ENCODE measurements around the gene PRPF40A. TPM values are rescaled to one million over a fixed set of nuclear protein-coding genes. Genes with fewer than 3 reads are reported as not detected.

PRPF40A gene
- polyA plus RNA-seq, 2 donors: 15.6 to 26.1 TPM

GRCh38 chr2:152617456-152618192, 99.6 kb downstream of the PRPF40A start:
- 63 to 75% methylated on average over 4 of the region's 4 CpGs for WGBS, 2 donors
- H3K27ac ChIP-seq (ENCODE audit: low read depth in 2 of 2, low read length in 1 of 2): no peak overlapping the region
- no peaks in the 10 kb centered on the region for H3K4me1 ChIP-seq (ENCODE audit: control insufficient read depth in 2 of 2, insufficient read depth in 2 of 2, low read length in 1 of 2)
- H3K36me3 ChIP-seq (ENCODE audit: control insufficient read depth in 2 of 2, insufficient read depth in 2 of 2, low read length in 1 of 2): peaks cover 0 to 3% of the 10 kb centered on the region in 2 donors
- H3K4me3 ChIP-seq (ENCODE audit: low read depth in 1 of 2, low read length in 2 of 2): no peak overlapping the region
- no peaks in the 10 kb centered on the region for H3K9me3 ChIP-seq (ENCODE audit: control insufficient read depth in 2 of 2, insufficient read depth in 1 of 2, low read depth in 1 of 2, low read length in 1 of 2)
- no peaks in the 10 kb centered on the region for H3K27me3 ChIP-seq (ENCODE audit: control insufficient read depth in 1 of 2, insufficient read depth in 2 of 2, low read length in 2 of 2)

GRCh38 chr2:152615177-152615576, 102.1 kb downstream of the PRPF40A start:
- Histone ChIP-seq H3K36me3 (ENCODE audit: control insufficient read depth in 2 of 2, insufficient read depth in 2 of 2, low read length in 1 of 2) (peaks cover 0 to 3% of the 10 kb centered on the region in 2 donors), H3K4me1 (ENCODE audit: control insufficient read depth in 2 of 2, insufficient read depth in 2 of 2, low read length in 1 of 2) (peaks cover 0 to 3% of the 10 kb centered on the region in 2 donors), H3K27me3 (ENCODE audit: control insufficient read depth in 1 of 2, insufficient read depth in 2 of 2, low read length in 2 of 2) (no peaks in the 10 kb centered on the region), H3K4me3 (ENCODE audit: low read depth in 1 of 2, low read length in 2 of 2) (no peak overlapping the region), H3K9me3 (ENCODE audit: control insufficient read depth in 2 of 2, insufficient read depth in 1 of 2, low read depth in 1 of 2, low read length in 1 of 2) (no peaks in the 10 kb centered on the region), H3K27ac (ENCODE audit: low read depth in 2 of 2, low read length in 1 of 2) (no peak overlapping the region)
- WGBS, 2 donors: 85 to 89% methylated on average over 5 of the region's 5 CpGs

GRCh38 chr2:152613235-152613634, 104.0 kb downstream of the PRPF40A start:
- Histone ChIP-seq H3K4me1 (ENCODE audit: control insufficient read depth in 2 of 2, insufficient read depth in 2 of 2, low read length in 1 of 2) (peaks cover 0 to 3% of the 10 kb centered on the region in 2 donors), H3K27me3 (ENCODE audit: control insufficient read depth in 1 of 2, insufficient read depth in 2 of 2, low read length in 2 of 2) (no peaks in the 10 kb centered on the region), H3K9me3 (ENCODE audit: control insufficient read depth in 2 of 2, insufficient read depth in 1 of 2, low read depth in 1 of 2, low read length in 1 of 2) (no peaks in the 10 kb centered on the region), H3K4me3 (ENCODE audit: low read depth in 1 of 2, low read length in 2 of 2) (no peak overlapping the region), H3K27ac (ENCODE audit: low read depth in 2 of 2, low read length in 1 of 2) (no peak overlapping the region), H3K36me3 (ENCODE audit: control insufficient read depth in 2 of 2, insufficient read depth in 2 of 2, low read length in 1 of 2) (peaks cover 0 to 3% of the 10 kb centered on the region in 2 donors)
- WGBS, 2 donors: 85 to 86% methylated on average over 2 of the region's 2 CpGs

- peaks cover 0 to 3% of the 10 kb centered on the region in 2 donors for H3K4me1 ChIP-seq (ENCODE audit: control insufficient read depth in 2 of 2, insufficient read depth in 2 of 2, low read length in 1 of 2)
- H3K4me3 ChIP-seq (ENCODE audit: low read depth in 1 of 2, low read length in 2 of 2): no peak overlapping the region
- no peaks in the 10 kb centered on the region for H3K9me3 ChIP-seq (ENCODE audit: control insufficient read depth in 2 of 2, insufficient read depth in 1 of 2, low read depth in 1 of 2, low read length in 1 of 2)
- no peak overlapping the region for H3K27ac ChIP-seq (ENCODE audit: low read depth in 2 of 2, low read length in 1 of 2)
- WGBS, 2 donors: 63 to 78% methylated on average over 5 of the region's 5 CpGs
- H3K36me3 ChIP-seq (ENCODE audit: control insufficient read depth in 2 of 2, insufficient read depth in 2 of 2, low read length in 1 of 2): peaks cover 0 to 3% of the 10 kb centered on the region in 2 donors
- H3K27me3 ChIP-seq (ENCODE audit: control insufficient read depth in 1 of 2, insufficient read depth in 2 of 2, low read length in 2 of 2): no peaks in the 10 kb centered on the region
These were observed 105.6 kb downstream of the PRPF40A start for GRCh38 chr2:152611458-152612231.

- H3K27ac ChIP-seq (ENCODE audit: low read depth in 2 of 2, low read length in 1 of 2): no peak overlapping the region
- no peaks in the 10 kb centered on the region for H3K9me3 ChIP-seq (ENCODE audit: control insufficient read depth in 2 of 2, insufficient read depth in 1 of 2, low read depth in 1 of 2, low read length in 1 of 2)
- 50 to 70% methylated on average over 1 of the region's 1 CpG for WGBS, 2 donors
- no peaks in the 10 kb centered on the region for H3K27me3 ChIP-seq (ENCODE audit: control insufficient read depth in 1 of 2, insufficient read depth in 2 of 2, low read length in 2 of 2)
- H3K4me3 ChIP-seq (ENCODE audit: low read depth in 1 of 2, low read length in 2 of 2): no peak overlapping the region
- peaks cover 0 to 3% of the 10 kb centered on the region in 2 donors for H3K4me1 ChIP-seq (ENCODE audit: control insufficient read depth in 2 of 2, insufficient read depth in 2 of 2, low read length in 1 of 2)
- no peaks in the 10 kb centered on the region for H3K36me3 ChIP-seq (ENCODE audit: control insufficient read depth in 2 of 2, insufficient read depth in 2 of 2, low read length in 1 of 2)
These were observed 107.6 kb downstream of the PRPF40A start for GRCh38 chr2:152609699-152610098.

GRCh38 chr2:152609154-152609553, 108.1 kb downstream of the PRPF40A start:
- 79% methylated on average over 2 of the region's 2 CpGs for WGBS, 2 donors
- no peaks in the 10 kb centered on the region for H3K9me3 ChIP-seq (ENCODE audit: control insufficient read depth in 2 of 2, insufficient read depth in 1 of 2, low read depth in 1 of 2, low read length in 1 of 2)
- H3K4me3 ChIP-seq (ENCODE audit: low read depth in 1 of 2, low read length in 2 of 2): no peak overlapping the region
- H3K4me1 ChIP-seq (ENCODE audit: control insufficient read depth in 2 of 2, insufficient read depth in 2 of 2, low read length in 1 of 2): peaks cover 0 to 3% of the 10 kb centered on the region in 2 donors
- H3K27ac ChIP-seq (ENCODE audit: low read depth in 2 of 2, low read length in 1 of 2): no peak overlapping the region
- H3K27me3 ChIP-seq (ENCODE audit: control insufficient read depth in 1 of 2, insufficient read depth in 2 of 2, low read length in 2 of 2): no peaks in the 10 kb centered on the region
- no peaks in the 10 kb centered on the region for H3K36me3 ChIP-seq (ENCODE audit: control insufficient read depth in 2 of 2, insufficient read depth in 2 of 2, low read length in 1 of 2)

GRCh38 chr2:152607793-152608300, 109.4 kb downstream of the PRPF40A start:
- no peaks in the 10 kb centered on the region for H3K27me3 ChIP-seq (ENCODE audit: control insufficient read depth in 1 of 2, insufficient read depth in 2 of 2, low read length in 2 of 2)
- no peaks in the 10 kb centered on the region for H3K36me3 ChIP-seq (ENCODE audit: control insufficient read depth in 2 of 2, insufficient read depth in 2 of 2, low read length in 1 of 2)
- H3K4me1 ChIP-seq (ENCODE audit: control insufficient read depth in 2 of 2, insufficient read depth in 2 of 2, low read length in 1 of 2): peaks cover 0 to 3% of the 10 kb centered on the region in 2 donors
- no peaks in the 10 kb centered on the region for H3K9me3 ChIP-seq (ENCODE audit: control insufficient read depth in 2 of 2, insufficient read depth in 1 of 2, low read depth in 1 of 2, low read length in 1 of 2)
- no peak overlapping the region for H3K4me3 ChIP-seq (ENCODE audit: low read depth in 1 of 2, low read length in 2 of 2)
- H3K27ac ChIP-seq (ENCODE audit: low read depth in 2 of 2, low read length in 1 of 2): no peak overlapping the region
- 85 to 86% methylated on average over 7 of the region's 7 CpGs for WGBS, 2 donors

GRCh38 chr2:152606941-152607340, 110.3 kb downstream of the PRPF40A start:
- peaks cover 0 to 3% of the 10 kb centered on the region in 2 donors for H3K4me1 ChIP-seq (ENCODE audit: control insufficient read depth in 2 of 2, insufficient read depth in 2 of 2, low read length in 1 of 2)
- no peak overlapping the region for H3K27ac ChIP-seq (ENCODE audit: low read depth in 2 of 2, low read length in 1 of 2)
- H3K27me3 ChIP-seq (ENCODE audit: control insufficient read depth in 1 of 2, insufficient read depth in 2 of 2, low read length in 2 of 2): no peaks in the 10 kb centered on the region
- 37 to 55% methylated on average over 2 of the region's 2 CpGs for WGBS, 2 donors
- no peaks in the 10 kb centered on the region for H3K9me3 ChIP-seq (ENCODE audit: control insufficient read depth in 2 of 2, insufficient read depth in 1 of 2, low read depth in 1 of 2, low read length in 1 of 2)
- no peak overlapping the region for H3K4me3 ChIP-seq (ENCODE audit: low read depth in 1 of 2, low read length in 2 of 2)
- no peaks in the 10 kb centered on the region for H3K36me3 ChIP-seq (ENCODE audit: control insufficient read depth in 2 of 2, insufficient read depth in 2 of 2, low read length in 1 of 2)

- H3K9me3 ChIP-seq (ENCODE audit: control insufficient read depth in 2 of 2, insufficient read depth in 1 of 2, low read depth in 1 of 2, low read length in 1 of 2): no peaks in the 10 kb centered on the region
- H3K4me1 ChIP-seq (ENCODE audit: control insufficient read depth in 2 of 2, insufficient read depth in 2 of 2, low read length in 1 of 2): no peaks in the 10 kb centered on the region
- H3K4me3 ChIP-seq (ENCODE audit: low read depth in 1 of 2, low read length in 2 of 2): no peak overlapping the region
- no peak overlapping the region for H3K27ac ChIP-seq (ENCODE audit: low read depth in 2 of 2, low read length in 1 of 2)
- WGBS, 2 donors: 95% methylated on average over 1 of the region's 1 CpG
- no peaks in the 10 kb centered on the region for H3K27me3 ChIP-seq (ENCODE audit: control insufficient read depth in 1 of 2, insufficient read depth in 2 of 2, low read length in 2 of 2)
- no peaks in the 10 kb centered on the region for H3K36me3 ChIP-seq (ENCODE audit: control insufficient read depth in 2 of 2, insufficient read depth in 2 of 2, low read length in 1 of 2)
These were observed 111.2 kb downstream of the PRPF40A start for GRCh38 chr2:152606081-152606480.
